ENCODE data around the gene CNTNAP5. TPM values are rescaled to one million over a fixed set of nuclear protein-coding genes. Genes with fewer than 3 reads are reported as not detected.

Gene CNTNAP5
- 1 to 10 TPM in 1 of 4 donors, under 1 TPM in 2, not detected in 1; 0.20 to 1.4 (median 0.68) TPM for total RNA-seq

DNA sequence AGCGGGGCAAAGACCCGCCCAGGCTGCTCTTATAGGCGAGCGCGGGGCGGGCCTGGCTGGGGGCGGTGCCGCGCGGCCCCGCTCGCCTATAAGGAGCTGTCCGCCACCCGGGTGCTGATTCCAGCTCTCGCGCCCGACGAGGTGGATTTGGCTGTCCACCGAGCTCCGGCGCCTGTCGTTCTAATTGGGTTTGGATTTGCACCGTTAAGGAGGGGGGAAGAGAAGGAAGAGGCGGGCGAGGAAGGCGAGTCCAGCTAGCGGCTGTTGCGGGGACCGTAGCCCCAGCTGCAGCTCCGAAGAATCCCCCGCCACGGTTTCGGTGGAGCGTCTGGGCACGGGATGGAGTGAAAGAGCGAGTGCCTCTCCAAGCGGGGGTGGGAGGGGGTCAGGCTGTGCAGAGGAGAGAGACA lies at the start of gene CNTNAP5:
Gene CNTNAP5, plus strand, starts transcription at position 117 of the 410 bp plus-strand sequence. CDS start 364 bp downstream, outside the sequence.
- no peak within 1 kb of the TSS for H3K27ac ChIP-seq
- no peak within 1 kb of the TSS for H3K4me3 ChIP-seq
- H3K36me3 ChIP-seq = no peaks in the 10 kb centered on the region
- DNase-seq = peak; percentile 8
- peaks cover 43% of the 10 kb centered on the region for H3K27me3 ChIP-seq
- H3K4me1 ChIP-seq = peaks cover 0 to 5% (median 0%) of the 10 kb centered on the region in 4 donors
- H3K9me3 ChIP-seq = no peaks in the 10 kb centered on the region
- WGBS, 2 donors (ENCODE audit: low coverage in 1 of 2) = 19% methylated on average over 28 of the region's 37 CpGs; no CpG with 5 or more reads in 1 of the 2 donors
- intact Hi-C loops (cut with DNase I; ENCODE audit: low total_unique reads) (no loop called here), in situ Hi-C loops (cut with MboI; ENCODE audit: low pct_ligation_motif_present in 1 of 4, low pct_unique_long_range_greater_than_20kb in 1 of 4, low sequenced_read_pairs in 3 of 4) (loop anchor here in 1 of 4 donors (25.0 kb wide), 1 partner anchor 787 kb away; no protein-coding TSS in a partner anchor)
- no peak for TF ChIP-seq POLR2A (IDR thresholded peaks at IDR 0.05)

DNA sequence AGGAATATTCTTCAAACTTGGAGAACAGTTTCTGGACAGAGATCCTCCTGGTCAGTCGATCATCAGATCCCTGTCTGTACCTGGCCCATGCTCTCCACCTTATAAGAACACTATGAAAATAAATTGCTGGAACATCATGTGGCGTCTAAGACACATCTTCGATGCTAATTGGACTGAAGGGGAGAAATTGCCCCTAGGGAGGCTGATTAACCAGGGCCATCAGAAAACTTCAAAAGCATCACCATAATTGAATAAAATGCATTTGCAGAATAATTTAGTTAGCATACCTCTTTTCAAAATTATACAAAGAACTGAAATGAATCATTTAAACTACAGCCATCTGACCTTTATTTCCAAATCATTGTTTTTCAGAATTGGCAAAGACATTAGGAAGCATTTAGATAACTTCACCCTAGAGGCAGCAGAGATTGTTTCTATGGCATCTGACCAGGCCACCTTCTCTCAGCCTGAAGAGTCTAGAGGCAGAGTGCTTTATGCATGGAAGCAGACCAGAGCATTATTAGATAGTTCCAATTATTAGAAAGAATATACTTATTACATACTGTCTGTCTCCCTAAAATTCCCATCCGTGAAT lies 48.9 kb upstream of the CNTNAP5 start:
- no peak for DNase-seq
- Histone ChIP-seq H3K4me3 (no peak overlapping the region), H3K27ac (no peak overlapping the region), H3K9me3 (no peaks in the 10 kb centered on the region), H3K27me3 (no peaks in the 10 kb centered on the region), H3K4me1 (no peaks in the 10 kb centered on the region), H3K36me3 (no peaks in the 10 kb centered on the region)
- in situ Hi-C loops (cut with MboI; ENCODE audit: low pct_ligation_motif_present in 1 of 4, low pct_unique_long_range_greater_than_20kb in 1 of 4, low sequenced_read_pairs in 3 of 4) = loop anchor here in 1 of 4 donors (25.0 kb wide), 1 partner anchor 1989 kb away; no protein-coding TSS in a partner anchor
- 82% methylated on average over 2 to 4 of the region's 4 CpGs for WGBS, 2 donors (ENCODE audit: low coverage in 1 of 2)
- intact Hi-C loops (cut with DNase I; ENCODE audit: low total_unique reads) = no loop called here
- no peak for TF ChIP-seq POLR2AphosphoS5 (IDR thresholded peaks at IDR 0.05)
- TF ChIP-seq, protein P1, sequence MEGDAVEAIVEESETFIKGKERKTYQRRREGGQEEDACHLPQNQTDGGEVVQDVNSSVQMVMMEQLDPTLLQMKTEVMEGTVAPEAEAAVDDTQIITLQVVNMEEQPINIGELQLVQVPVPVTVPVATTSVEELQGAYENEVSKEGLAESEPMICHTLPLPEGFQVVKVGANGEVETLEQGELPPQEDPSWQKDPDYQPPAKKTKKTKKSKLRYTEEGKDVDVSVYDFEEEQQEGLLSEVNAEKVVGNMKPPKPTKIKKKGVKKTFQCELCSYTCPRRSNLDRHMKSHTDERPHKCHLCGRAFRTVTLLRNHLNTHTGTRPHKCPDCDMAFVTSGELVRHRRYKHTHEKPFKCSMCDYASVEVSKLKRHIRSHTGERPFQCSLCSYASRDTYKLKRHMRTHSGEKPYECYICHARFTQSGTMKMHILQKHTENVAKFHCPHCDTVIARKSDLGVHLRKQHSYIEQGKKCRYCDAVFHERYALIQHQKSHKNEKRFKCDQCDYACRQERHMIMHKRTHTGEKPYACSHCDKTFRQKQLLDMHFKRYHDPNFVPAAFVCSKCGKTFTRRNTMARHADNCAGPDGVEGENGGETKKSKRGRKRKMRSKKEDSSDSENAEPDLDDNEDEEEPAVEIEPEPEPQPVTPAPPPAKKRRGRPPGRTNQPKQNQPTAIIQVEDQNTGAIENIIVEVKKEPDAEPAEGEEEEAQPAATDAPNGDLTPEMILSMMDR (IDR thresholded peaks at IDR 0.05) = no peak
- no peak for TF ChIP-seq EP300 (IDR thresholded peaks at IDR 0.05; ENCODE audit: low read depth)
- no peak for TF ChIP-seq POLR2A (IDR thresholded peaks at IDR 0.05)

DNA sequence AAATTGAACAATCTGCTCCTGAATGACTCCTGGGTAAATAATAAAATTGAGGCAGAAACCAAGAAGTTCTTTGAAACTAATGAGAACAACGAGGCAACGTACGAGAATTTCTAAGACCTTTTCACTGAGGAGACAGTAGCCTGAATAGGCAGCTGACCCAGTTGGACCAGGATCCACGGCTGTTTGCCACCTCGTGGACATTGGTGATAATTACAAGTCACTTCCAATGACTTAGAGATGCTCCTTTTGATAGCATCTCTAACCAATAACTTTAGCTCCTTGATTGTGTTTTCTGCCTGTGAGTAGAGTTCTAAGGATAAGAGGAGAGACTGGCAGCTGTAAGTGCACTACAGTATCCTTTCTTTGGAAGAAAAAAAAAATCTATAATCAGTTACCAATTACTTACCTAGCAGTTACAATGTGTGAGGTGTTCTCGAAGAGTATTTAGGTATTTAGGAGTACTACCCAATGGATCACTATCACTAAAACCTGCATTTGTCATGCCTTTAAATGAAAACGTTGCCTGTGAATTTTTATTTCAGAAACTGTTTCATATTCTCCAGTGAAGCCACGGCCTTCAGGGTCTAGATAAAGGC lies 31.3 kb upstream of the CNTNAP5 start:
- H3K9me3 ChIP-seq = no peaks in the 10 kb centered on the region
- no peak overlapping the region for H3K4me3 ChIP-seq
- TF ChIP-seq POLR2AphosphoS5 (IDR thresholded peaks at IDR 0.05) = no peak
- no peak for TF ChIP-seq EP300 (IDR thresholded peaks at IDR 0.05; ENCODE audit: low read depth)
- no peak for TF ChIP-seq POLR2A (IDR thresholded peaks at IDR 0.05)
- TF ChIP-seq, protein P1 (IDR thresholded peaks at IDR 0.05) = peak; percentile 30 to 49 (median 44)
- intact Hi-C loops (cut with DNase I; ENCODE audit: low total_unique reads) (no loop called here), in situ Hi-C loops (cut with MboI; ENCODE audit: low pct_ligation_motif_present in 1 of 4, low pct_unique_long_range_greater_than_20kb in 1 of 4, low sequenced_read_pairs in 3 of 4) (loop anchor here in 1 of 4 donors (25.0 kb wide), 1 partner anchor 2007 kb away; no protein-coding TSS in a partner anchor)
- peak; percentile 17 for DNase-seq
- no peaks in the 10 kb centered on the region for H3K27me3 ChIP-seq
- no peaks in the 10 kb centered on the region for H3K4me1 ChIP-seq
- 19 to 21% methylated on average over 8 of the region's 8 CpGs for WGBS, 2 donors (ENCODE audit: low coverage in 1 of 2)
- H3K27ac ChIP-seq = no peak overlapping the region
- H3K36me3 ChIP-seq = no peaks in the 10 kb centered on the region

DNA sequence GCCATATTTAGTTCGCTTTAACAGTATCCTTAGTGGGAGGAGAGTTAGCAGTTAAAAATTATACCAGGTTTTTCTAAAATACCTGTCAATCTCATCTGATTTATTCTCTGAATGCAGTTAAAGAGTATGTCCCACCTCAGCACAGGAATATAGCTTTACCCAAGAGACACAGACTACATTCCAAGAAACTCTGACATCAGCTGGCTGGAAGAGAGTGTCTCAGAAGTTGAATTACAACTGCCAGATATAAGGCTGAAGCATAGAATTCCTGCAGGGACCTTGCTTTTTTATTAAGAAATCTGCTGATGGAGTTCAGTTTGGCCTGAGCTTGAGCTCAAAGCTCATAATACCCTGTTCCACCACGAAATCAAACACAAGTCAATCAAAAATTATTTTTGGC lies 25.4 kb upstream of the CNTNAP5 start:
- intact Hi-C loops (cut with DNase I; ENCODE audit: low total_unique reads) = no loop called here
- Histone ChIP-seq H3K4me3 (no peak overlapping the region), H3K27ac (no peak overlapping the region), H3K36me3 (no peaks in the 10 kb centered on the region), H3K27me3 (no peaks in the 10 kb centered on the region), H3K4me1 (no peaks in the 10 kb centered on the region), H3K9me3 (no peaks in the 10 kb centered on the region)
- in situ Hi-C loops (cut with MboI; ENCODE audit: low pct_ligation_motif_present in 1 of 4, low pct_unique_long_range_greater_than_20kb in 1 of 4, low sequenced_read_pairs in 3 of 4) = loop anchor here in 1 of 4 donors (25.0 kb wide), 1 partner anchor 2012 kb away; no protein-coding TSS in a partner anchor
- WGBS, 2 donors (ENCODE audit: low coverage in 1 of 2) = 24 to 45% methylated on average over 2 of the region's 2 CpGs
- DNase-seq = no peak
- TF ChIP-seq EP300 (IDR thresholded peaks at IDR 0.05; ENCODE audit: low read depth) (no peak), POLR2AphosphoS5 (IDR thresholded peaks at IDR 0.05) (no peak), POLR2A (IDR thresholded peaks at IDR 0.05) (no peak)
- TF ChIP-seq, protein P1 (IDR thresholded peaks at IDR 0.05) = no peak
